HUDEP-2 (cell line): ENCODE results near the gene SPINDOC.
A peak's percentile ranks its signal among the peaks of the same experiment; 100 is the strongest.
"Not testable (repeated sequence)": the region's sequence is repeated elsewhere in the genome, so short reads cannot be mapped to it uniquely, and the experiment has no call there.

Experiments used
- DNase-seq, 76 experiments: peaks; one replicate each; lab custom pipeline; 2025; ENCODE audit not compliant: unreplicated experiment in 76 of 76; lab: John Stamatoyannopoulos, UW

Gene SPINDOC

GRCh38 chr11:63783925-63784592, 29.2 kb upstream of the SPINDOC start:
- no peak for DNase-seq

- no peak for DNase-seq
Measured at GRCh38 chr11:63785823-63786222, 27.4 kb upstream of the SPINDOC start.

- no peak for DNase-seq
Measured at GRCh38 chr11:63791495-63792167, 21.6 kb upstream of the SPINDOC start.

GRCh38 chr11:63793161-63793560, 20.1 kb upstream of the SPINDOC start:
- DNase-seq, result no peak

- DNase-seq, result no peak
Measured at GRCh38 chr11:63795066-63795465, 18.2 kb upstream of the SPINDOC start.

GRCh38 chr11:63800921-63801320, 12.3 kb upstream of the SPINDOC start:
- DNase-seq, result no peak

GRCh38 chr11:63802637-63803414, 10.4 kb upstream of the SPINDOC start:
- DNase-seq, result peak in 2 of 76 experiments; percentile 1 to 7

- no peak for DNase-seq
Measured at GRCh38 chr11:63804259-63804658, 9.0 kb upstream of the SPINDOC start.

- no peak for DNase-seq
Measured at GRCh38 chr11:63805844-63806415, 7.3 kb upstream of the SPINDOC start.

- not testable (repeated sequence) for DNase-seq
Measured at GRCh38 chr11:63810383-63810782, 2.9 kb upstream of the SPINDOC start.

GRCh38 chr11:63811522-63811921, 1.7 kb upstream of the SPINDOC start:
- no peak for DNase-seq

- DNase-seq, result peak in 2 of 76 experiments; percentile 15 to 27
Measured at GRCh38 chr11:63813563-63814382, 517 bp downstream of the SPINDOC start.

GRCh38 chr11:63814383-63814736, 1.1 kb downstream of the SPINDOC start:
- peak in 1 of 76 experiments; percentile 8 for DNase-seq

GRCh38 chr11:63816166-63816565, 2.9 kb downstream of the SPINDOC start:
- DNase-seq, result no peak

- no peak for DNase-seq
Measured at GRCh38 chr11:63816732-63817131, 3.5 kb downstream of the SPINDOC start.

GRCh38 chr11:63817758-63818498, 4.7 kb downstream of the SPINDOC start:
- DNase-seq, result no peak

- DNase-seq, result no peak
Measured at GRCh38 chr11:63818609-63819008, 5.4 kb downstream of the SPINDOC start.

GRCh38 chr11:63821411-63821810, 8.2 kb downstream of the SPINDOC start:
- DNase-seq, result no peak

- no peak for DNase-seq
Measured at GRCh38 chr11:63826471-63827190, 13.4 kb downstream of the SPINDOC start.
